OCI-LY3 (cell line): ENCODE data around the gene JAML.
A peak's percentile ranks its signal among the peaks of the same experiment; 100 is the strongest.
"Not testable (repeated sequence)": the region's sequence is repeated elsewhere in the genome, so short reads cannot be mapped to it uniquely, and the experiment has no call there.

Experiments
- H2AFZ ChIP-seq: fragments of 200-600, 300-600 bp; shearing (Covaris generic); 2 replicates; pipeline ENCODE4 v1.6.0; 2014; ENCODE audit warnings: antibody characterized with exemption, low read depth, low read length
- H3K27ac ChIP-seq: fragments of 200-600, 300-600 bp; sonication (generic); 2 replicates; pipeline ENCODE4 v1.5.1; 2014; ENCODE audit warnings: mild to moderate bottlenecking, low read length, moderate library complexity, mixed read lengths
- H3K27me3 ChIP-seq: fragments of 200-600, 300-600 bp; sonication (generic); 2 replicates; pipeline ENCODE4 v1.6.1; 2014; ENCODE audit warnings: low read depth, low read length, mixed read lengths
- H3K36me3 ChIP-seq: fragments of 200-600, 300-600 bp; sonication (generic); replicated peaks from 2 replicates; pipeline ENCODE3; 2014; ENCODE audit warnings: low read depth, low read length, mixed read lengths
- H3K4me1 ChIP-seq: fragments of 300-600, 200-600 bp; sonication (generic); 2 replicates; pipeline ENCODE4 v1.6.1; 2014; ENCODE audit warnings: low read length, mixed read lengths
- H3K4me2 ChIP-seq: fragments of 200-600, 300-600 bp; sonication (generic); 2 replicates; pipeline ENCODE4 v1.6.1; 2014; ENCODE audit warnings: low read length, mixed read lengths
- H3K4me3 ChIP-seq: fragments of 300-600, 200-600 bp; sonication (generic); 2 replicates; pipeline ENCODE4 v1.5.1; 2014; ENCODE audit warnings: antibody characterized with exemption, mild to moderate bottlenecking, low read length, moderate library complexity
- H3K79me2 ChIP-seq: fragments of 300-600, 200-600 bp; shearing (Covaris generic); 2 replicates; pipeline ENCODE4 v1.6.1; 2014; ENCODE audit warnings: mild to moderate bottlenecking, low read length, mixed read lengths
- H3K9ac ChIP-seq: fragments of 300-600, 200-600 bp; shearing (Covaris generic); 2 replicates; pipeline ENCODE4 v1.6.0; 2014; ENCODE audit warnings: mild to moderate bottlenecking, low read length, moderate library complexity
- H3K9me3 ChIP-seq: fragments of 200-600, 300-600 bp; shearing (Covaris generic); 2 replicates; pipeline ENCODE4 v1.6.1; 2014; ENCODE audit warnings: low read length, mixed read lengths; ENCODE audit not compliant: insufficient read depth
- H4K20me1 ChIP-seq: fragments of 200-600, 300-600 bp; sonication (generic); 2 replicates; pipeline ENCODE4 v1.6.1; 2016; ENCODE audit warnings: low read length, mixed read lengths; ENCODE audit not compliant: insufficient read depth
- EZH2phosphoT487 ChIP-seq: fragments of 200-600 bp; shearing (Covaris generic); IDR thresholded peaks from 2 replicates; pipeline ENCODE4 v1.6.1; 2018; ENCODE audit warnings: antibody characterized with exemption, mixed run types, low read depth
- TF ChIP-seq, protein P1 (sequence below): fragments of 200-600, 300-600 bp; sonication (generic); IDR thresholded peaks from 2 replicates; pipeline ENCODE4 v1.5.1; 2014; ENCODE audit warnings: antibody characterized with exemption, low read length, low read depth

JAML gene

DNA sequence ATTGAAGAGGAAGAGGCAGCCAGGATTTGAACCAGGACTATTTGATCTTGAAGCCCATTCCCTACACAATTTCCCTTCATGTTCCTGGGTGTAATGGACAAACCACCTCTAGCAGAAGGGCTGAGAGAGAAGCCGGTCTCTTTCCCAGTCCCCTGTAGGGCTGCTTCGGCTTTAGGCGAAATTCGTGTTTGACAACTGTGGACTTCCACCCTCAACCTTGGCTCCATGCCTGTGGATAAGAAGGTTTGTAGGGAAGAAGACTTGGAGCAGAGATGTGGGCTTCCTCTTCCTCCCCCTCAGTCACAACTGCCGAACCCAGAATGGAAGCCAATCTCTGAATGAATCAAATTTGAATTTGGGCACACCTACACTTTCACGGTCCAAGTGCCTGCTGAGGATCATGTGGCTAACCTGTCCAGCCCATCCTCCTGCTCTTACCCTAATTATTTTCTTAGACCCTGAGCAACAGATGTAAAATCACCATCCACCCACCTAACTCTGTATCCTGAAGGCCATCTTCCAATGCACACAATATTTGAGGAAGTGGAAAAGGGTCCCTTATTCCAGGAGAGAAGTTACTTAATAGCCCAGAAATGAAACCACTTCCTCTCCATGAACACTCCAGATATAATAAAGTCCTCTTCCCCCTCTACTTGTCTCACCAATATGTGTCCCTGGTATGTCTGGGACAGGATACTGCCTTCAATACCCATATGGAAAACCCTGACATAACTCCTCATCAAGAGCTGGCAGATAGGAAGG, 38.3 kb downstream of the JAML start:
- no peak overlapping the region for H3K27ac ChIP-seq
- no peaks in the 10 kb centered on the region for H4K20me1 ChIP-seq
- H3K4me1 ChIP-seq = no peaks in the 10 kb centered on the region
- H3K9ac ChIP-seq = no peak overlapping the region
- H3K79me2 ChIP-seq = no peaks in the 10 kb centered on the region
- no peak overlapping the region for H3K4me3 ChIP-seq
- peaks cover 4% of the 10 kb centered on the region; the same call in 1 of the 2 replicates for H3K27me3 ChIP-seq
- no peak overlapping the region for H2AFZ ChIP-seq
- H3K9me3 ChIP-seq = no peaks in the 10 kb centered on the region
- no peak for TF ChIP-seq EZH2phosphoT487
- TF ChIP-seq, protein P1, sequence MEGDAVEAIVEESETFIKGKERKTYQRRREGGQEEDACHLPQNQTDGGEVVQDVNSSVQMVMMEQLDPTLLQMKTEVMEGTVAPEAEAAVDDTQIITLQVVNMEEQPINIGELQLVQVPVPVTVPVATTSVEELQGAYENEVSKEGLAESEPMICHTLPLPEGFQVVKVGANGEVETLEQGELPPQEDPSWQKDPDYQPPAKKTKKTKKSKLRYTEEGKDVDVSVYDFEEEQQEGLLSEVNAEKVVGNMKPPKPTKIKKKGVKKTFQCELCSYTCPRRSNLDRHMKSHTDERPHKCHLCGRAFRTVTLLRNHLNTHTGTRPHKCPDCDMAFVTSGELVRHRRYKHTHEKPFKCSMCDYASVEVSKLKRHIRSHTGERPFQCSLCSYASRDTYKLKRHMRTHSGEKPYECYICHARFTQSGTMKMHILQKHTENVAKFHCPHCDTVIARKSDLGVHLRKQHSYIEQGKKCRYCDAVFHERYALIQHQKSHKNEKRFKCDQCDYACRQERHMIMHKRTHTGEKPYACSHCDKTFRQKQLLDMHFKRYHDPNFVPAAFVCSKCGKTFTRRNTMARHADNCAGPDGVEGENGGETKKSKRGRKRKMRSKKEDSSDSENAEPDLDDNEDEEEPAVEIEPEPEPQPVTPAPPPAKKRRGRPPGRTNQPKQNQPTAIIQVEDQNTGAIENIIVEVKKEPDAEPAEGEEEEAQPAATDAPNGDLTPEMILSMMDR = no peak
- H3K4me2 ChIP-seq = no peak overlapping the region
- H3K36me3 ChIP-seq = no peaks in the 10 kb centered on the region

DNA sequence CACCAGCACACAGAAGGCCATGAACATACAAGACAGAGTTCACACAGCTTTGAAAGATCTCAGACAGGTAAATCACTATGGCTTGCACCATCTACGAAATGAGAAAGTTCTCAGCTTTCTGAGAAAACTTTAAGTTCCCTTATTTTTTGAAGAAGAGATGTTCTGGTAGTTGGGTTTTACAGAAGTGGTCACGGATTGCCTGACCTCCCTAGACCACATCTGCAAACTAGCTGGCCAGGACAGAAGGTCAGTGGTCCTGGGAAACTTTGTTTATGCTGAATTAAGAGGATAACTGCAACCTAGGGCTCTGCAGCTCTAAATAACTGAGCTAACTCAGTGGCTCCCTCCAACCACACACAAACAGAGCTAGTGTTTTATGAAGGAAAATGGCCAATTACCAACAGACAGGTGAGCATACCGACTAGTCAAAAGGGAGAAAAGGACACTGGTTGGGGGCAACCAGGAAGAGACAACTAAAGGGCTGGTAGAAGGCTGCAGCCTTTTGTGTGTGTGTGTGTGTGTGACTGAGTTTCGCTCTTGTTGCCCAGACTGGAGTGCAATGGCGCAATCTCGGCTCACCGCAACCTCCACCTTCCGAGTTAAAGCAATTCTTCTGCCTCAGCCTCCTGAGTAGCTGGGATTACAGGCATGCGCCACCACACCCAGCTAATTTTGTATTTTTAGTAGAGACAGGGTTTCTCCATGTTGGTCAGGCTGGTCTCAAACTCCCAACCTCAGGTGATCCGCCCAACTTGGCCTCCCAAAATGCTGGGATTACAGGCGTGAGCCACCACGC, 39.8 kb downstream of the JAML start:
- H3K4me1 ChIP-seq = peaks cover 7% of the 10 kb centered on the region
- no peaks in the 10 kb centered on the region for H3K79me2 ChIP-seq

DNA sequence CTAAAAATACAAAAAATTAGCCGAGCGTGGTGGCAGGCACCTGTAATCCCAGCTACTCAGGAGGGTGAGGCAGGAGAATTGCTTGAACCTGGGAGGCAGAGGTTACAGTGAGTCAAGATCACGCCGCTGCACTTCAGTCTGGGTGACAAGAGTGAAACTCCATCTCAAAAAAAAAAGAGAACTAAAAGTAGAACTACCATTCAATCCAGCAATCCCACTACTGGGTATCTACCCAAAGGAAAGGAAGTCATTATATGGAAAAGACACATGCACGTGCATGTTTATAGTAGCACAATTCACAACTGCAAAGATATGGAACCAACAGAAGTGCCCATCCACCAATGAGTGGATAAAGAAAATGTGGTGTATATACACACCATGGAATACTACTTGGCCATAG, 41.1 kb downstream of the JAML start:
- not testable (repeated sequence) for H3K4me3 ChIP-seq, H3K27me3 ChIP-seq, H3K4me2 ChIP-seq, H3K27ac ChIP-seq, H3K9ac ChIP-seq, H3K36me3 ChIP-seq, H3K79me2 ChIP-seq, H4K20me1 ChIP-seq, H2AFZ ChIP-seq, H3K9me3 ChIP-seq
- H3K4me1 ChIP-seq = peaks cover 12% of the 10 kb centered on the region

More for the DNA sequence above, 39.8 kb downstream of the JAML start:
- Histone ChIP-seq H3K27me3 (peaks cover 4% of the 10 kb centered on the region; the same call in 1 of the 2 replicates), H3K9me3 (no peaks in the 10 kb centered on the region), H3K36me3 (no peaks in the 10 kb centered on the region), H4K20me1 (no peaks in the 10 kb centered on the region), H3K27ac (no peak overlapping the region), H3K9ac (no peak overlapping the region), H3K4me2 (no peak overlapping the region), H3K4me3 (no peak overlapping the region), H2AFZ (no peak overlapping the region)
- TF ChIP-seq, protein P1 = no peak
- TF ChIP-seq EZH2phosphoT487 = no peak

DNA sequence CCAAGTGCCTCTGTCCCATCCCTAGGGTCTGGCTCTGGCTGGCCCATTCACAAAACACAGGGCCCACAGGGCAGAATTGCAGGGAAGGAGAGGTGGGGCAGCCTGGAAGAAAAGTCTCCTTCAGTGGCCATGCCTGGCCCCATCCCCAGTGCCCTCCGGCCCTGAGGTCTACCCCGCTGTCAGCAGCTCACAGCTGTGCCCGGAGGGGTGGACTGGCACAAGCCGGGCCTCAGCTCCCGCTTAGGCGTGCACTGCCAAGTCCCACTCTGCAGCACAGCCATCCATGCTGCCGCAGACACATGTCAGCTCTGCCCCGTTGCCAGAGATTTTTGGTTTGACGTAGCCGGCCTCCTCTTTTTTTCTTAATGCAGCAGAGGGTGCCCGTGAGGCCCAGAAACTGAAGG, 44.5 kb downstream of the JAML start:
- H2AFZ ChIP-seq = peak overlapping the region; percentile 88
- peak overlapping the region; percentile 70 for H3K4me3 ChIP-seq
- peak overlapping the region; percentile 88 for H3K4me2 ChIP-seq

More for the DNA sequence above, 44.5 kb downstream of the JAML start:
- H3K9me3 ChIP-seq = no peaks in the 10 kb centered on the region
- H3K27me3 ChIP-seq = no peaks in the 10 kb centered on the region
- peak overlapping the region; percentile 46 for H3K9ac ChIP-seq
- no peaks in the 10 kb centered on the region for H3K36me3 ChIP-seq
- no peak overlapping the region for H3K27ac ChIP-seq
- no peaks in the 10 kb centered on the region for H3K79me2 ChIP-seq
- TF ChIP-seq, protein P1 = peak; percentile 20; the same call in 1 of the 2 replicates
- TF ChIP-seq EZH2phosphoT487 = no peak
- no peaks in the 10 kb centered on the region for H4K20me1 ChIP-seq
- H3K4me1 ChIP-seq = peaks cover 23% of the 10 kb centered on the region
